Measurements from ENCODE around the gene CAPN5. TPM values are rescaled to one million over a fixed set of nuclear protein-coding genes. Genes with fewer than 3 reads are reported as not detected.

The CAPN5 gene
- total RNA-seq, 1 donor from 2014 or later: 7.9 TPM

GRCh38 chr11:77167111-77167626, 100.4 kb downstream of the CAPN5 start:
- Histone ChIP-seq H3K4me3 (no peak overlapping the region), H3K27ac (no peak overlapping the region), H3K9me3 (no peaks in the 10 kb centered on the region), H3K4me1 (no peaks in the 10 kb centered on the region), H3K27me3 (no peaks in the 10 kb centered on the region), H3K36me3 (no peaks in the 10 kb centered on the region)
- intact Hi-C loops (cut with DNase I): no loop called here
- TF ChIP-seq, protein P1, sequence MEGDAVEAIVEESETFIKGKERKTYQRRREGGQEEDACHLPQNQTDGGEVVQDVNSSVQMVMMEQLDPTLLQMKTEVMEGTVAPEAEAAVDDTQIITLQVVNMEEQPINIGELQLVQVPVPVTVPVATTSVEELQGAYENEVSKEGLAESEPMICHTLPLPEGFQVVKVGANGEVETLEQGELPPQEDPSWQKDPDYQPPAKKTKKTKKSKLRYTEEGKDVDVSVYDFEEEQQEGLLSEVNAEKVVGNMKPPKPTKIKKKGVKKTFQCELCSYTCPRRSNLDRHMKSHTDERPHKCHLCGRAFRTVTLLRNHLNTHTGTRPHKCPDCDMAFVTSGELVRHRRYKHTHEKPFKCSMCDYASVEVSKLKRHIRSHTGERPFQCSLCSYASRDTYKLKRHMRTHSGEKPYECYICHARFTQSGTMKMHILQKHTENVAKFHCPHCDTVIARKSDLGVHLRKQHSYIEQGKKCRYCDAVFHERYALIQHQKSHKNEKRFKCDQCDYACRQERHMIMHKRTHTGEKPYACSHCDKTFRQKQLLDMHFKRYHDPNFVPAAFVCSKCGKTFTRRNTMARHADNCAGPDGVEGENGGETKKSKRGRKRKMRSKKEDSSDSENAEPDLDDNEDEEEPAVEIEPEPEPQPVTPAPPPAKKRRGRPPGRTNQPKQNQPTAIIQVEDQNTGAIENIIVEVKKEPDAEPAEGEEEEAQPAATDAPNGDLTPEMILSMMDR (IDR thresholded peaks at IDR 0.05): no peak
- no peak for DNase-seq (ENCODE audit: low spot score in 2 of 2)

DNA sequence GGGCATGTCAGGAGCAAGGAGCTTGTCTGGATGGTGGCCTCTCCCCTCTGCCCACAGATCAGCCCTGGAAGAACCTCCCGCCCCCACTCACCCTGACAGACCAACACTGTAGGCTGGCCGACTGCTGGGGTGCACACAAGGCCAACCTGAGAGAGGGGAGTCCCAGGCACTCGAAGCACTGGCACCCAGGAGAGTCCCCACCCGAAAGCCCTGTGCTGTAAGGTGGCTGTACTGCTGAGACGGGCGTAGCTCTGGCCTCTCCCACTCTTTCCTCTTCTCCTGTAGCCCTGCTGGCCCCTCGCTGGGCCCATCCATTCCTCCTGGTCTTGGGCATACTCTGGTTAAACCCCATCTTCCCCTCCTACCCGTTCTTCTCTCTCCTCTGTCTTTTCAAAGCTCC, 101.0 kb downstream of the CAPN5 start:
- no peaks in the 10 kb centered on the region for H3K36me3 ChIP-seq
- H3K4me1 ChIP-seq: no peaks in the 10 kb centered on the region
- H3K27ac ChIP-seq: no peak overlapping the region
- H3K27me3 ChIP-seq: no peaks in the 10 kb centered on the region
- DNase-seq (ENCODE audit: low spot score in 2 of 2): no peak
- no peak overlapping the region for H3K4me3 ChIP-seq
- intact Hi-C loops (cut with DNase I): no loop called here
- no peaks in the 10 kb centered on the region for H3K9me3 ChIP-seq
- TF ChIP-seq, protein P1 (IDR thresholded peaks at IDR 0.05): no peak

GRCh38 chr11:77170107-77170506, 103.3 kb downstream of the CAPN5 start:
- H3K4me3 ChIP-seq: no peak overlapping the region
- H3K36me3 ChIP-seq: no peaks in the 10 kb centered on the region
- H3K9me3 ChIP-seq: no peaks in the 10 kb centered on the region
- intact Hi-C loops (cut with DNase I): no loop called here
- no peak overlapping the region for H3K27ac ChIP-seq
- H3K27me3 ChIP-seq: no peaks in the 10 kb centered on the region
- TF ChIP-seq, protein P1 (IDR thresholded peaks at IDR 0.05): no peak
- no peaks in the 10 kb centered on the region for H3K4me1 ChIP-seq
- DNase-seq (ENCODE audit: low spot score in 2 of 2): no peak

DNA sequence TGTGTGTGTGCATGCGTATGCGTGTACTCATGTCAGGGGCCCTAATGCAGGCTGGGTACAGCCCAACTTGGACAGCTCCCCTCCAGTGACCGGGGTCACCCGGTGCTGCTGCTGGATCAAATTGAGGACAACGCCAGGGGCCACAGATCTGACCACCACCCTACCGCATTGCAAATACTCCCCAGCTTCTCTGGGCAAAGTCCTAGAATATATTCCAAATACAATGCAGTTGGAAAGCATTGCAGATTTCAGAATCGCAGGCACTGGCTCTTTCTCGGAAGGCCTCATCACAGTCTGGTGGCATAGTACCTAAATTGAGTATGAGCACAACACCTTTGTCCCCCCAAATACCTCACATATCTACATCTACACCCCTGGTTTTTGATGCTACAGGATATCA, 104.5 kb downstream of the CAPN5 start:
- DNase-seq (ENCODE audit: low spot score in 2 of 2): no peak
- TF ChIP-seq, protein P1 (IDR thresholded peaks at IDR 0.05): no peak
- Histone ChIP-seq H3K4me3 (no peak overlapping the region), H3K27me3 (no peaks in the 10 kb centered on the region), H3K4me1 (no peaks in the 10 kb centered on the region), H3K27ac (no peak overlapping the region), H3K36me3 (no peaks in the 10 kb centered on the region), H3K9me3 (no peaks in the 10 kb centered on the region)
- intact Hi-C loops (cut with DNase I): no loop called here

DNA sequence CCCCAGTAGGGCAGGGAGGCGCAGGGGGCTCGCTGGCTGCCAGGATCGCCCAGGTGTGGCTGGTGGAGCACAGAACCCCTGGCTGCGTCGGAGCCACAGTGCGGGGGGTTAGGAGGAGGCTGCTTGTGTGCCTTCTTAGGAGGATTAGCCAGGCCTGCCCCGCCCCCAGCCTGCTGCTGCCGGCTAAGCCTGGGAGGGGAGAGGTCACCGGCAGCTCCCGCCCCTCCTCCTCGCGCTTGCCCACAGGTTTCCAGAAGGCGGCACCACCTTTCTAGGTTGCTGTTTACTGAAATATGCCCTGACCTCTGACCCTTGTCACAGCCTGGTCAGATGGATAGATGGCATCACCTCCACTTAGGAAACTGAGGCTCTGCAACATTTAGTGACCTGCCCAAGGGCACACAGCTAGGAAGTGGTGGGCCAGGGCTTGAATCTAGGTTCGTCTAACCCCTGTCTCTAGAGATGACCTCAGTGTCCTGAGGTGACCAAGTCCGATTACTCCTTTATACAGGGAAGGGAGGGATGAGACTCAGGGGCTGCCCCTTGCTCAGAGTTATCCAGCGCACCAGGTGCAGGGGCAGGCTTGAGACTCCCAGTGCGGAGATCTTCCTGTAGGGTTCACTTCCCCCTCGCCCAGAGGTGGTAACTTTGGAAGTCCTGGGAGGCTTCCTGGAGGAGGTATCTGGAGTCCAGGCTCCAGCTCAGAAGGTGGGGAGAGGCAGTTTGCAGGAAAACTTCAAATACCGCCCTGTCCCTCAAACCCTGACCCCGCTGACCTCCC, 105.3 kb downstream of the CAPN5 start:
- TF ChIP-seq, protein P1 (IDR thresholded peaks at IDR 0.05): no peak

More for the DNA sequence above, 105.3 kb downstream of the CAPN5 start:
- H3K36me3 ChIP-seq: no peaks in the 10 kb centered on the region
- H3K9me3 ChIP-seq: no peaks in the 10 kb centered on the region
- H3K27ac ChIP-seq: no peak overlapping the region
- intact Hi-C loops (cut with DNase I): no loop called here
- H3K4me3 ChIP-seq: no peak overlapping the region
- no peaks in the 10 kb centered on the region for H3K27me3 ChIP-seq
- no peak for DNase-seq (ENCODE audit: low spot score in 2 of 2)
- no peaks in the 10 kb centered on the region for H3K4me1 ChIP-seq

Measured in ascending aorta (tissue), 2 donors.